OCI-LY1 (cell line): ENCODE data around the gene GATA2.

Source experiments
- H2AFZ ChIP-seq: fragments of 200-600 bp; sonication (generic), shearing (Covaris generic); 2 replicates; pipeline ENCODE4 v1.6.0; 2014; ENCODE audit warnings: antibody characterized with exemption, mild to moderate bottlenecking, low read length
- H3F3A ChIP-seq: fragments of 200-600 bp; sonication (generic), shearing (Covaris generic); 2 replicates; pipeline ENCODE4 v1.6.0; 2014; ENCODE audit warnings: mild to moderate bottlenecking, antibody characterized with exemption, low read length, moderate library complexity; ENCODE audit not compliant: insufficient read depth
- H3K27ac ChIP-seq: fragments of 200-600 bp; sonication (generic); 2 replicates; pipeline ENCODE4 v1.5.1; 2014; ENCODE audit warnings: low read length, mixed run types, mild to moderate bottlenecking, low read depth; ENCODE audit not compliant: poor library complexity, severe bottlenecking
- H3K27me3 ChIP-seq: fragments of 200-600 bp; sonication (generic); 2 replicates; pipeline ENCODE4 v1.6.0; 2014; ENCODE audit warnings: antibody characterized with exemption, mild to moderate bottlenecking, low read length, moderate library complexity; ENCODE audit not compliant: insufficient read depth
- H3K36me3 ChIP-seq: fragments of 200-600 bp; sonication (generic); 2 replicates; pipeline ENCODE4 v1.6.1; 2014; ENCODE audit warnings: mild to moderate bottlenecking, antibody characterized with exemption, low read length, moderate library complexity, mixed read lengths; ENCODE audit not compliant: insufficient read depth
- H3K4me1 ChIP-seq: fragments of 200-600 bp; sonication (generic); 2 replicates; pipeline ENCODE4 v1.5.1; 2014; ENCODE audit warnings: mild to moderate bottlenecking, low read length, moderate library complexity; ENCODE audit not compliant: insufficient read depth, severe bottlenecking
- H3K4me2 ChIP-seq: fragments of 200-600 bp; sonication (generic), shearing (Covaris generic); 2 replicates; pipeline ENCODE4 v1.6.1; 2014; ENCODE audit warnings: low read length
- H3K4me3 ChIP-seq: fragments of 200-600 bp; sonication (generic); 2 replicates; pipeline ENCODE4 v1.5.1; 2014; ENCODE audit warnings: low read length, low read depth, mild to moderate bottlenecking, mixed read lengths; ENCODE audit not compliant: poor library complexity, severe bottlenecking
- H3K79me2 ChIP-seq: fragments of 200-600 bp; shearing (Covaris generic); 2 replicates; pipeline ENCODE4 v1.6.1; 2016; ENCODE audit warnings: mixed run types, low read length, mixed read lengths; ENCODE audit not compliant: insufficient read depth
- H3K9ac ChIP-seq: fragments of 200-600 bp; sonication (generic), shearing (Covaris generic); 2 replicates; pipeline ENCODE4 v1.6.1; 2014; ENCODE audit warnings: mild to moderate bottlenecking, low read length, mixed read lengths
- H3K9me2 ChIP-seq: fragments of 200-600 bp; sonication (generic), shearing (Covaris generic); 2 replicates; pipeline ENCODE4 v1.6.1; 2014; ENCODE audit warnings: low read depth, mild to moderate bottlenecking, low read length, mixed read lengths
- H3K9me3 ChIP-seq: fragments of 200-600 bp; shearing (Covaris generic); 2 replicates; pipeline ENCODE4 v1.6.1; 2014; ENCODE audit warnings: low read length, mixed read lengths
- H4K20me1 ChIP-seq: fragments of 200-600 bp; sonication (generic), shearing (Covaris generic); 2 replicates; pipeline ENCODE4 v1.6.0; 2016; ENCODE audit warnings: mild to moderate bottlenecking, low read length; ENCODE audit not compliant: insufficient read depth
- EZH2 ChIP-seq: fragments of 200-600 bp; sonication (generic), shearing (Covaris generic); IDR thresholded peaks from 2 replicates; pipeline ENCODE4 v1.8.0; 2017; ENCODE audit warnings: borderline replicate concordance, mixed run types, mild to moderate bottlenecking, antibody characterized with exemption, low read length, moderate library complexity, mixed read lengths
- TF ChIP-seq, protein P1 (sequence below): fragments of 200-600 bp; sonication (generic), shearing (Covaris generic); IDR thresholded peaks from 2 replicates; pipeline ENCODE4 v1.5.1; 2017; ENCODE audit warnings: mild to moderate bottlenecking, antibody characterized with exemption, low read length, moderate library complexity, mixed read lengths

Gene GATA2

GRCh38 chr3:128449111-128449638 lies 43.8 kb downstream of the GATA2 start:
- H3K9me3 ChIP-seq: no peaks in the 10 kb centered on the region
- no peaks in the 10 kb centered on the region for H4K20me1 ChIP-seq
- H3K27me3 ChIP-seq: peaks cover 17% of the 10 kb centered on the region; the same call in 1 of the 2 replicates
- no peaks in the 10 kb centered on the region for H3K79me2 ChIP-seq
- H3K4me3 ChIP-seq: no peak overlapping the region
- no peak overlapping the region for H2AFZ ChIP-seq
- H3K27ac ChIP-seq: no peak overlapping the region
- H3K4me1 ChIP-seq: no peaks in the 10 kb centered on the region
- H3K4me2 ChIP-seq: no peak overlapping the region
- no peaks in the 10 kb centered on the region for H3F3A ChIP-seq
- TF ChIP-seq EZH2: no peak
- TF ChIP-seq, protein P1, sequence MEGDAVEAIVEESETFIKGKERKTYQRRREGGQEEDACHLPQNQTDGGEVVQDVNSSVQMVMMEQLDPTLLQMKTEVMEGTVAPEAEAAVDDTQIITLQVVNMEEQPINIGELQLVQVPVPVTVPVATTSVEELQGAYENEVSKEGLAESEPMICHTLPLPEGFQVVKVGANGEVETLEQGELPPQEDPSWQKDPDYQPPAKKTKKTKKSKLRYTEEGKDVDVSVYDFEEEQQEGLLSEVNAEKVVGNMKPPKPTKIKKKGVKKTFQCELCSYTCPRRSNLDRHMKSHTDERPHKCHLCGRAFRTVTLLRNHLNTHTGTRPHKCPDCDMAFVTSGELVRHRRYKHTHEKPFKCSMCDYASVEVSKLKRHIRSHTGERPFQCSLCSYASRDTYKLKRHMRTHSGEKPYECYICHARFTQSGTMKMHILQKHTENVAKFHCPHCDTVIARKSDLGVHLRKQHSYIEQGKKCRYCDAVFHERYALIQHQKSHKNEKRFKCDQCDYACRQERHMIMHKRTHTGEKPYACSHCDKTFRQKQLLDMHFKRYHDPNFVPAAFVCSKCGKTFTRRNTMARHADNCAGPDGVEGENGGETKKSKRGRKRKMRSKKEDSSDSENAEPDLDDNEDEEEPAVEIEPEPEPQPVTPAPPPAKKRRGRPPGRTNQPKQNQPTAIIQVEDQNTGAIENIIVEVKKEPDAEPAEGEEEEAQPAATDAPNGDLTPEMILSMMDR: no peak
- no peak overlapping the region for H3K9ac ChIP-seq
- H3K36me3 ChIP-seq: no peaks in the 10 kb centered on the region
- H3K9me2 ChIP-seq: no peaks in the 10 kb centered on the region

DNA sequence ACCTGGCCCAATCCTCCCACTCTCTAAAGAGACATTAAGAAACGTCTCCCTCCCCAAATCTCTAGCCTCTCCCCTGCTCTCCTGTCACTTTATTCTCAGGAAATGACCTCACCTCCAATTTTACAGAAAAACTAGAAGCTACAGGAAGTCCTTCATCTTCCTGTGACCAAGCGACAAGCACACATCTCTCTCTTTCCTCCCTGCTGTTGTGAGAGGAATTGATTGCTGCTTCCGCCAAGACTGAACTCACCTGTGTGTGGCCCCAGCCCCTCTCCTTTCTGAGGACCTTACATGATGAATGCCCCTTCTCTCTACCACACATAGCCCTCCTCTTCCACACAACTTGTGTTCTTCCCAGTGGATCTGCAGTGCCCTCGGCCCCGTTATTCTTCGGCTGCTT lies 44.5 kb downstream of the GATA2 start:
- Histone ChIP-seq H3K4me1 (no peaks in the 10 kb centered on the region), H3K27me3 (peaks cover 19% of the 10 kb centered on the region; the same call in 1 of the 2 replicates), H4K20me1 (no peaks in the 10 kb centered on the region), H3K9me3 (no peaks in the 10 kb centered on the region), H3K4me2 (no peak overlapping the region), H3K79me2 (no peaks in the 10 kb centered on the region), H3K9ac (no peak overlapping the region), H3K27ac (no peak overlapping the region), H2AFZ (no peak overlapping the region), H3K36me3 (no peaks in the 10 kb centered on the region), H3K9me2 (no peaks in the 10 kb centered on the region), H3K4me3 (no peak overlapping the region), H3F3A (no peaks in the 10 kb centered on the region)
- TF ChIP-seq, protein P1: no peak
- TF ChIP-seq EZH2: no peak

DNA sequence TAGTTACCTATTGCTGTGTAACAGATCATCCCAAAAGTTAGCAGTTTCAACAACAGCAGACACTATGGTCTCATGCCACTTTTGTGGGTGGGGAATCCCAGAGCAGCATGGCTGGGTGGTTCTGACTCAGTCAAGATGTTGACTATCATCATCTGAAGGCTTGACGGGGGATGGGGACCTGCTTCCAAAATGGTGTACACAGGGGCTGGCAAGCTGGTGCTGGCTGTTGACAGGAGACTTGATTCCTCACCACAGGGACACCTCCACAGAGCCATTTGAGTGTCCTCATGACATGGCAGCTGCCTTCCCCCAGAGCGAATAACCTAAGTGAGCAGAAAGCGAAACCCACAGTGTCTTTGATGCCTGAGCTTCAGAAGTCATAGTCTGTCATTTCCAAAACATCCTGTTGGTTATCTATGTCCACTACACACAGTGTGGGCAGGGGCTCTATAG lies 45.4 kb downstream of the GATA2 start:
- Histone ChIP-seq H3K9me3 (no peaks in the 10 kb centered on the region), H3K4me1 (no peaks in the 10 kb centered on the region), H3K27me3 (0 out of 2 replicates have a peak, but pooled peaks cover 18% of the 10 kb centered on the region), H3K4me3 (no peak overlapping the region), H3K79me2 (no peaks in the 10 kb centered on the region), H2AFZ (no peak overlapping the region), H3K27ac (no peak overlapping the region), H3K4me2 (no peak overlapping the region), H3K36me3 (no peaks in the 10 kb centered on the region), H3K9me2 (no peaks in the 10 kb centered on the region), H4K20me1 (no peaks in the 10 kb centered on the region), H3F3A (no peaks in the 10 kb centered on the region), H3K9ac (no peak overlapping the region)
- TF ChIP-seq EZH2: no peak
- TF ChIP-seq, protein P1: no peak
